ENCODE measurements around the gene PUS10. TPM values are rescaled to one million over a fixed set of nuclear protein-coding genes. Genes with fewer than 3 reads are reported as not detected.

The PUS10 gene
- total RNA-seq, 1 experiment from 2014 or later, result 12.1 TPM

DNA sequence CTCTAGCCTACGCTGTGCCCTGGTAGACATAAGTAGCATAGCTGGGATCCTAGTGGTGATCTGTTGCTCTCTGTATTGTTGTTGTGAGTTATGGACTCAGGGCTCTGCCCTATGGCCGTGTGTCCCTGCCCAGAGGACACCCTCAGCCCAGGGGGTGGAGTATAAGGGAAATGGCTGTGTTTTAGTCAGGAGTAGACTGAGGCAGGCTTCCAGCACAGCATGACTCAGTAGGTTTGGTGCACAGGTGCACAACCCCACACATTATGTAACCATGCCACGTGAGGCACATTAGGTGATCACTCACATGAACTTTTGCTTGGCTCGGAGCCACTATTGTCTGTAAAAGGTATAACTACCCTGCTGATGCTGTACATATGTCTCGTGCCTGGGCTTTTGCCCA lies 60.4 kb downstream of the PUS10 start:
- CTCF ChIA-PET, result no interaction called here
- peaks cover 8% of the 10 kb centered on the region for H3K36me3 Mint-ChIP-seq (ENCODE audit: insufficient read depth, unreplicated experiment)

DNA sequence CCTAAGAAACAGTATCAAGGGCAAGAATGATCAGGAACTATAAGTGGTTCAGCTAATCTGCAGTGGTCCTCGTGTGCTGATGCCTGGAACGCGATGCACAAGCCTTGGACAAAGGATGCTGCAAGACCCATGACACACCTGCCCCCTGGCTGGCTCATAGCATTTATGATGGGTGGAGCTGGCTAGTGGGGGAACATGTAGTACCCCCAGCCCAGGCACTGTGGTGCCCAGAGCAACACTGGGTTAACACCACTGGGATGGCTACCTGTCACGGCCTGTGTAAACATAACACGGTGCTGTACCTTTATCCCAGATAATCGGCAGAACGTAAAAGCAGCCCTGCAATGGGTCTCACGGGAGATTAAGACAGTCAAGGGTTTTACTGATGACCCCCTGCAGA lies 60.8 kb downstream of the PUS10 start:
- peaks cover 8% of the 10 kb centered on the region for H3K36me3 Mint-ChIP-seq (ENCODE audit: insufficient read depth, unreplicated experiment)
- Histone ChIP-seq H3K27me3 (replicated peaks; ENCODE audit: control insufficient read depth, insufficient read depth, low read length) (no peaks in the 10 kb centered on the region), H3K4me3 (ENCODE audit: low read depth, low read length) (no peak overlapping the region), H3K36me3 (ENCODE audit: control insufficient read depth, insufficient read depth, low read length) (no peaks in the 10 kb centered on the region), H3K4me1 (no peaks in the 10 kb centered on the region), H3K9me3 (no peaks in the 10 kb centered on the region)
- H3K9me3 Mint-ChIP-seq (ENCODE audit: unreplicated experiment), result no peaks in the 10 kb centered on the region
- intact Hi-C loops (cut with micrococcal nuclease; ENCODE audit: unreplicated experiment), result no loop called here
- ChIA-PET POLR2A (no interaction called here), CTCF (no interaction called here)
- TF ChIP-seq, protein P1, sequence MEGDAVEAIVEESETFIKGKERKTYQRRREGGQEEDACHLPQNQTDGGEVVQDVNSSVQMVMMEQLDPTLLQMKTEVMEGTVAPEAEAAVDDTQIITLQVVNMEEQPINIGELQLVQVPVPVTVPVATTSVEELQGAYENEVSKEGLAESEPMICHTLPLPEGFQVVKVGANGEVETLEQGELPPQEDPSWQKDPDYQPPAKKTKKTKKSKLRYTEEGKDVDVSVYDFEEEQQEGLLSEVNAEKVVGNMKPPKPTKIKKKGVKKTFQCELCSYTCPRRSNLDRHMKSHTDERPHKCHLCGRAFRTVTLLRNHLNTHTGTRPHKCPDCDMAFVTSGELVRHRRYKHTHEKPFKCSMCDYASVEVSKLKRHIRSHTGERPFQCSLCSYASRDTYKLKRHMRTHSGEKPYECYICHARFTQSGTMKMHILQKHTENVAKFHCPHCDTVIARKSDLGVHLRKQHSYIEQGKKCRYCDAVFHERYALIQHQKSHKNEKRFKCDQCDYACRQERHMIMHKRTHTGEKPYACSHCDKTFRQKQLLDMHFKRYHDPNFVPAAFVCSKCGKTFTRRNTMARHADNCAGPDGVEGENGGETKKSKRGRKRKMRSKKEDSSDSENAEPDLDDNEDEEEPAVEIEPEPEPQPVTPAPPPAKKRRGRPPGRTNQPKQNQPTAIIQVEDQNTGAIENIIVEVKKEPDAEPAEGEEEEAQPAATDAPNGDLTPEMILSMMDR (IDR thresholded peaks at IDR 0.05; ENCODE audit: insufficient read depth in 1 of 2, low read depth in 1 of 2, low read length in 1 of 2, severe bottlenecking in 1 of 2, unreplicated experiment in 1 of 2), result no peak
- no peaks in the 10 kb centered on the region for H3K4me1 Mint-ChIP-seq (ENCODE audit: low read depth, unreplicated experiment)
- no peaks in the 10 kb centered on the region for H3K27me3 Mint-ChIP-seq (ENCODE audit: insufficient read depth, unreplicated experiment)
- DNase-seq, result no peak
- H3K4me3 Mint-ChIP-seq (ENCODE audit: unreplicated experiment), result no peak overlapping the region
- H3K27ac Mint-ChIP-seq (ENCODE audit: unreplicated experiment), result no peak overlapping the region
- BruUV-seq (replicated peaks), result no TSS peak

More for the DNA sequence above, 60.4 kb downstream of the PUS10 start:
- no peak overlapping the region for H3K27ac Mint-ChIP-seq (ENCODE audit: unreplicated experiment)
- no peaks in the 10 kb centered on the region for H3K9me3 Mint-ChIP-seq (ENCODE audit: unreplicated experiment)
- no peaks in the 10 kb centered on the region for H3K36me3 ChIP-seq (ENCODE audit: control insufficient read depth, insufficient read depth, low read length)
- H3K27me3 Mint-ChIP-seq (ENCODE audit: insufficient read depth, unreplicated experiment), result no peaks in the 10 kb centered on the region
- intact Hi-C loops (cut with micrococcal nuclease; ENCODE audit: unreplicated experiment), result no loop called here
- H3K4me1 Mint-ChIP-seq (ENCODE audit: low read depth, unreplicated experiment), result no peaks in the 10 kb centered on the region
- no peak for DNase-seq
- no peak overlapping the region for H3K4me3 ChIP-seq (ENCODE audit: low read depth, low read length)
- no peaks in the 10 kb centered on the region for H3K9me3 ChIP-seq
- no peak overlapping the region for H3K4me3 Mint-ChIP-seq (ENCODE audit: unreplicated experiment)
- no peaks in the 10 kb centered on the region for H3K27me3 ChIP-seq (replicated peaks; ENCODE audit: control insufficient read depth, insufficient read depth, low read length)
- POLR2A ChIA-PET, result no interaction called here
- H3K4me1 ChIP-seq, result no peaks in the 10 kb centered on the region
- TF ChIP-seq, protein P1 (IDR thresholded peaks at IDR 0.05; ENCODE audit: insufficient read depth in 1 of 2, low read depth in 1 of 2, low read length in 1 of 2, severe bottlenecking in 1 of 2, unreplicated experiment in 1 of 2), result no peak
- no TSS peak for BruUV-seq (replicated peaks)

DNA sequence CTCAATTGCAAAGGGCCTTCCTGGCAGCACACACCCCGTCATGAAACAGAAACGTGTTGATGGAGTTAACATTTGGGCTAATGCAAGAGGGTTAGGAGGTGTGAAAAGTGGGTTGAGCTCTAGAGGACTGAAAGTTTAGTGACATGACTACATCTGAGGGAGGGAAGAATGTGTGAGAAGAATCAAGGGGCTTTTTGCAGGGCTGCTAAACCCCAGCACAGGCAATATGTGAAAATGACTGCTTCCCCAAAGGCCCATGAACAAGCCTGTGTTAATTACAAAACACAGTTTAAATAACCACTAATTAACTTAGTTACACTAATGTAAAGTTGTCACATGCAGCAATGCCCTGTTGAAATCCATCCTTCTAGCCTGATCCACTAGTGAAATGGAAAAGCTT lies 63.9 kb downstream of the PUS10 start:
- H3K36me3 Mint-ChIP-seq (ENCODE audit: insufficient read depth, unreplicated experiment), result peaks cover 13% of the 10 kb centered on the region
- no peak overlapping the region for H3K4me3 Mint-ChIP-seq (ENCODE audit: unreplicated experiment)
- no peaks in the 10 kb centered on the region for H3K4me1 Mint-ChIP-seq (ENCODE audit: low read depth, unreplicated experiment)
- no peak overlapping the region for H3K27ac Mint-ChIP-seq (ENCODE audit: unreplicated experiment)
- POLR2A ChIA-PET, result no interaction called here
- H3K4me3 ChIP-seq (ENCODE audit: low read depth, low read length), result no peak overlapping the region
- no peaks in the 10 kb centered on the region for H3K27me3 ChIP-seq (replicated peaks; ENCODE audit: control insufficient read depth, insufficient read depth, low read length)
- BruUV-seq (replicated peaks), result no TSS peak
- no peak for DNase-seq
- TF ChIP-seq, protein P1 (IDR thresholded peaks at IDR 0.05; ENCODE audit: insufficient read depth in 1 of 2, low read depth in 1 of 2, low read length in 1 of 2, severe bottlenecking in 1 of 2, unreplicated experiment in 1 of 2), result no peak
- H3K4me1 ChIP-seq, result no peaks in the 10 kb centered on the region
- no peaks in the 10 kb centered on the region for H3K27me3 Mint-ChIP-seq (ENCODE audit: insufficient read depth, unreplicated experiment)
- intact Hi-C loops (cut with micrococcal nuclease; ENCODE audit: unreplicated experiment), result no loop called here
- H3K36me3 ChIP-seq (ENCODE audit: control insufficient read depth, insufficient read depth, low read length), result no peaks in the 10 kb centered on the region
- H3K9me3 ChIP-seq, result no peaks in the 10 kb centered on the region
- no peaks in the 10 kb centered on the region for H3K9me3 Mint-ChIP-seq (ENCODE audit: unreplicated experiment)
- CTCF ChIA-PET, result no interaction called here

Measured in Caco-2 (cell line).